SK-N-SH (cell line): ENCODE results near the gene SYNE2.

Source experiments
- EZH2phosphoT487 ChIP-seq: fragments of 200-600 bp; sonication (generic); IDR thresholded peaks from 2 replicates; pipeline ENCODE4 v1.6.1; 2017; ENCODE audit warnings: low read depth, mixed run types, mild to moderate bottlenecking, antibody characterized with exemption, moderate library complexity, borderline replicate concordance
- JUND ChIP-seq: IDR thresholded peaks from 2 replicates; pipeline ENCODE4 v1.4.0; 2012
- MXI1 ChIP-seq: IDR thresholded peaks from 2 replicates; pipeline ENCODE4 v1.6.1; 2012; ENCODE audit warnings: mild to moderate bottlenecking, low read depth, low read length, improper control_type of control experiment
- NRF1 ChIP-seq: IDR thresholded peaks from 2 replicates; pipeline ENCODE4 v1.6.1; 2012; ENCODE audit warnings: low read depth, mild to moderate bottlenecking, low read length
- RCOR1 ChIP-seq: fragments of 150-350 bp; IDR thresholded peaks from 2 replicates; pipeline ENCODE4 v1.6.1; 2017; ENCODE audit warnings: antibody characterized with exemption, low read length
- TCF12 ChIP-seq: IDR thresholded peaks from 2 replicates; pipeline ENCODE4 v1.4.0; 2012
- YY1 ChIP-seq: IDR thresholded peaks from 2 replicates; pipeline ENCODE4 v1.4.0; 2012; ENCODE audit warnings: low read depth, mild to moderate bottlenecking
- TF ChIP-seq, protein P1 (sequence below): fragments of 200-600 bp; sonication (generic); IDR thresholded peaks from 2 replicates; pipeline ENCODE4 v1.6.1; 2017; ENCODE audit warnings: antibody characterized with exemption, mild to moderate bottlenecking, moderate library complexity

DNA sequence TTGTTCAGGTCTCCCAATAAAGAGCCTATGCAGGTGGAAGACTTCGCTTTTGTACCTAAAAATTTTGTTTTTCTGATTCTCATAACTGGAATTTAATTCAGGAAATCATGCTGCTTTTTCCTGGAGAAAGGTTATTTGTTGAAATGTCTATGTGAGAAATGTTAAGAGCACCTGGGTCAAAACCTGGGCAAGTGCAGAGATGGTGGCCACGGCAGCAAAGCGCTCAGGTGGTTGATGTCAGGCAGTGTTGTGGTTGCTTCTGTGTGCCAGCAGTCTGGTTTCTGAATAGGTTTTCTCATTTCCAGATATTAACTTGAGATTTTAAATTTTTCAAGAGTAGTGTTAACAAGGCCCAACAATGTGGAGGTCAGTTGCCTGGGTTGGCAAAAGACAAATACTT is 345.2 kb downstream of the SYNE2 start:
- TF ChIP-seq, protein P1, sequence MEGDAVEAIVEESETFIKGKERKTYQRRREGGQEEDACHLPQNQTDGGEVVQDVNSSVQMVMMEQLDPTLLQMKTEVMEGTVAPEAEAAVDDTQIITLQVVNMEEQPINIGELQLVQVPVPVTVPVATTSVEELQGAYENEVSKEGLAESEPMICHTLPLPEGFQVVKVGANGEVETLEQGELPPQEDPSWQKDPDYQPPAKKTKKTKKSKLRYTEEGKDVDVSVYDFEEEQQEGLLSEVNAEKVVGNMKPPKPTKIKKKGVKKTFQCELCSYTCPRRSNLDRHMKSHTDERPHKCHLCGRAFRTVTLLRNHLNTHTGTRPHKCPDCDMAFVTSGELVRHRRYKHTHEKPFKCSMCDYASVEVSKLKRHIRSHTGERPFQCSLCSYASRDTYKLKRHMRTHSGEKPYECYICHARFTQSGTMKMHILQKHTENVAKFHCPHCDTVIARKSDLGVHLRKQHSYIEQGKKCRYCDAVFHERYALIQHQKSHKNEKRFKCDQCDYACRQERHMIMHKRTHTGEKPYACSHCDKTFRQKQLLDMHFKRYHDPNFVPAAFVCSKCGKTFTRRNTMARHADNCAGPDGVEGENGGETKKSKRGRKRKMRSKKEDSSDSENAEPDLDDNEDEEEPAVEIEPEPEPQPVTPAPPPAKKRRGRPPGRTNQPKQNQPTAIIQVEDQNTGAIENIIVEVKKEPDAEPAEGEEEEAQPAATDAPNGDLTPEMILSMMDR = no peak
- TF ChIP-seq RCOR1 = no peak
- no peak for TF ChIP-seq EZH2phosphoT487
- no peak for TF ChIP-seq TCF12
- no peak for TF ChIP-seq YY1
- no peak for TF ChIP-seq MXI1
- TF ChIP-seq JUND = no peak
- TF ChIP-seq NRF1 = no peak
